Endothelial cell (in vitro differentiated cells): ENCODE data around the gene LRRC75A. TPM values are rescaled to one million over a fixed set of nuclear protein-coding genes. Genes with fewer than 3 reads are reported as not detected.

ENCODE experiments used
- DNase-seq: peaks from one replicate; pipeline ENCODE4 v3.0.0; 2021; ENCODE audit warnings: low spot score
- H3K27ac Mint-ChIP-seq: one replicate; pipeline ENCODE4 v1.8.0; 2021; ENCODE audit warnings: mixed read lengths, inconsistent platforms; ENCODE audit not compliant: unreplicated experiment
- H3K27me3 Mint-ChIP-seq: one replicate; pipeline ENCODE4 v1.8.0; 2021; ENCODE audit warnings: mild to moderate bottlenecking, moderate library complexity, mixed read lengths, inconsistent platforms; ENCODE audit not compliant: unreplicated experiment
- H3K36me3 Mint-ChIP-seq: one replicate; pipeline ENCODE4 v1.8.0; 2021; ENCODE audit warnings: mild to moderate bottlenecking, low read depth, mixed read lengths, inconsistent platforms; ENCODE audit not compliant: unreplicated experiment
- H3K4me1 Mint-ChIP-seq: one replicate; pipeline ENCODE4 v1.8.0; 2021; ENCODE audit warnings: mild to moderate bottlenecking, mixed read lengths, inconsistent platforms; ENCODE audit not compliant: unreplicated experiment
- H3K4me3 Mint-ChIP-seq: one replicate; pipeline ENCODE4 v1.8.0; 2021; ENCODE audit warnings: mild to moderate bottlenecking, mixed read lengths, inconsistent platforms; ENCODE audit not compliant: unreplicated experiment
- H3K9me3 Mint-ChIP-seq: one replicate; pipeline ENCODE4 v1.8.0; 2021; ENCODE audit warnings: mixed read lengths, inconsistent platforms; ENCODE audit not compliant: unreplicated experiment
- CTCF ChIP-seq: fragments of 200-600 bp; sonication (generic); IDR thresholded peaks from one replicate; pipeline ENCODE4 v1.5.0; 2021; ENCODE audit warnings: antibody characterized with exemption; ENCODE audit not compliant: unreplicated experiment
- total RNA-seq: library from RNA; stranded (reverse); fragmentation: NEBNext Ultra II Directional; extraction: Animal tissue kit (Norgen Biotek cat#: 25700); gene quantifications from one replicate; pipeline ENCODE4 v1.2.1, GENCODE V29; 2021; ENCODE audit not compliant: unreplicated experiment

The LRRC75A gene
- total RNA-seq, 1 donor from 2014 or later, result 0.95 TPM

DNA sequence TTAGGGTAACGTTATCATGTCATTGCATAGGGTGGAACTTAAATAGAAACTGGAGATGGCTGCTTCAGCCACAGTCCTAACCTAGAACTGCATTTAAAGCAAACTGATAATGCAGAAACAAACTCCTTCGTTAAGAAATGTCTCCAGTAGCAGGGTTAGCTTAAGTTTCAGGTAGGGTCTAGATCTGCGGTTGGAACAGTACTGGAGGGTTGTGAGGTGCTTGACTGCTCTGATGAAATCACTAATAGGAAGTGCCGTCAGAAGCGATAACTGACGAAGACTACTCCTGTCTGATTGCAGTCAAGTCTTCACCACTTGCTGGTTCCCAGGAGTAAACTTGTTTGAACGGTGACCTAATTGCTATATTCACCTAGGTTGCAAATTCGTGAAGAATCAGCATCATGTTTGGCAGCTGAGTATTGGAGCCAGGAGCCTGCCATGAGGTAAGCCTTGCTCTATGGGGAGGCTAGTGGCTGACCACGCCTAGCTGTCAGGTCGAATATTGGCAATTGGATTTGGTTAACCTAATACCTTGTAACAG, 52.1 kb downstream of the LRRC75A start:
- Mint-ChIP-seq H3K4me3 (peak overlapping the region; percentile 99), H3K27me3 (peaks cover 17% of the 10 kb centered on the region), H3K27ac (peak overlapping the region; percentile 48), H3K9me3 (no peaks in the 10 kb centered on the region), H3K4me1 (peaks cover 26% of the 10 kb centered on the region), H3K36me3 (peaks cover 14% of the 10 kb centered on the region)
- DNase-seq, result no peak
- TF ChIP-seq CTCF, result no peak

- Mint-ChIP-seq H3K27me3 (peaks cover 17% of the 10 kb centered on the region), H3K4me1 (peaks cover 26% of the 10 kb centered on the region)
Observed at GRCh38 chr17:16439303-16439791, 52.6 kb downstream of the LRRC75A start.

GRCh38 chr17:16438557-16439302, 53.3 kb downstream of the LRRC75A start:
- TF ChIP-seq CTCF, result no peak
- H3K9me3 Mint-ChIP-seq, result no peaks in the 10 kb centered on the region
- peaks cover 18% of the 10 kb centered on the region for H3K27me3 Mint-ChIP-seq
- peak overlapping the region; percentile 99 for H3K4me3 Mint-ChIP-seq
- DNase-seq, result peak; percentile 95
- peak overlapping the region; percentile 97 for H3K27ac Mint-ChIP-seq
- H3K36me3 Mint-ChIP-seq, result peaks cover 11% of the 10 kb centered on the region
- H3K4me1 Mint-ChIP-seq, result peaks cover 26% of the 10 kb centered on the region

More at GRCh38 chr17:16439303-16439791, 52.6 kb downstream of the LRRC75A start:
- H3K4me3 Mint-ChIP-seq, result peak overlapping the region; percentile 99
- no peak for TF ChIP-seq CTCF
- DNase-seq, result no peak
- peaks cover 14% of the 10 kb centered on the region for H3K36me3 Mint-ChIP-seq
- no peaks in the 10 kb centered on the region for H3K9me3 Mint-ChIP-seq
- H3K27ac Mint-ChIP-seq, result peak overlapping the region; percentile 48

GRCh38 chr17:16438173-16438556, 53.8 kb downstream of the LRRC75A start:
- Mint-ChIP-seq H3K27me3 (peaks cover 18% of the 10 kb centered on the region), H3K27ac (peak overlapping the region; percentile 97), H3K4me1 (peaks cover 26% of the 10 kb centered on the region), H3K9me3 (no peaks in the 10 kb centered on the region), H3K4me3 (peak overlapping the region; percentile 99), H3K36me3 (peaks cover 11% of the 10 kb centered on the region)
- no peak for DNase-seq
- no peak for TF ChIP-seq CTCF

DNA sequence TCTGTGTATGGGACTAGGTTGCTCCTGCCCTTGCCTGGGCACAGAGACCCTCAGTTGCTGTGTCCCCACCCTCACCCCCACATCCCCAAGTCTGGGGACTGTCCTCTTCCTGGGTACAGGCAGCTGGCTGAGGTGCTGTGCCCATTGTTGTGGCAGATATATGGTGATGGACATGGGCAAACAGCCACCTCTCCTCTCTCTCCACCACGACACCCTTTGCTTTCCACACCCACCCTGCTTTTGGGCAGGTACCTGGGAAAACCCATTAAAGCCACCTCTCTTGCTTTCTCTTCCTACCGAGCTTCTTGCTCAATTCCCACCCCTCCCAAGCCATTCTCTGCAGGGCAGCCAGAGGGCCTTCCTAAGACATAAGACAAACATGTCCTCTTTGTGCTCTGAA, 54.9 kb downstream of the LRRC75A start:
- Mint-ChIP-seq H3K4me1 (peaks cover 26% of the 10 kb centered on the region), H3K27ac (no peak overlapping the region), H3K9me3 (no peaks in the 10 kb centered on the region), H3K36me3 (peaks cover 10% of the 10 kb centered on the region), H3K4me3 (no peak overlapping the region), H3K27me3 (peaks cover 18% of the 10 kb centered on the region)
- no peak for TF ChIP-seq CTCF
- DNase-seq, result no peak
